ENCODE results near the gene SCARF2. TPM values are rescaled to one million over a fixed set of nuclear protein-coding genes. Genes with fewer than 3 reads are reported as not detected.

SCARF2 gene
- total and polyA plus RNA-seq, 2 donors from 2014 or later, result 5.0 to 12.3 TPM

- Histone ChIP-seq H3K27ac (ENCODE audit: low read depth in 2 of 2, low read length in 2 of 2) (no peak overlapping the region), H3K9me3 (ENCODE audit: control insufficient read depth in 2 of 3, insufficient read depth in 1 of 3, low read length in 3 of 3) (no peaks in the 10 kb centered on the region), H3K36me3 (ENCODE audit: control insufficient read depth in 2 of 3, insufficient read depth in 3 of 3, low read length in 3 of 3) (peaks cover 3 to 15% (median 13%) of the 10 kb centered on the region in 3 donors), H3K27me3 (ENCODE audit: control insufficient read depth, insufficient read depth, low read length) (no peaks in the 10 kb centered on the region), H3K4me1 (ENCODE audit: control insufficient read depth in 2 of 3, insufficient read depth in 2 of 3, low read depth in 1 of 3, low read length in 3 of 3) (no peaks in the 10 kb centered on the region), H3K9ac (ENCODE audit: low read length in 3 of 3) (no peak overlapping the region), H3K4me3 (ENCODE audit: low read length in 3 of 3) (no peak overlapping the region)
- intact Hi-C loops (cut with DNase I), result no loop called here
- FAIRE-seq (no peak), DNase-seq (peak in 2 of 5 donors; percentile 6 to 41)
- TF ChIP-seq CTCF (IDR thresholded peaks at IDR 0.05; ENCODE audit: borderline replicate concordance, extremely low read depth, insufficient read depth), result no peak
These were observed 31.7 kb upstream of the SCARF2 start for GRCh38 chr22:20469110-20469868.

DNA sequence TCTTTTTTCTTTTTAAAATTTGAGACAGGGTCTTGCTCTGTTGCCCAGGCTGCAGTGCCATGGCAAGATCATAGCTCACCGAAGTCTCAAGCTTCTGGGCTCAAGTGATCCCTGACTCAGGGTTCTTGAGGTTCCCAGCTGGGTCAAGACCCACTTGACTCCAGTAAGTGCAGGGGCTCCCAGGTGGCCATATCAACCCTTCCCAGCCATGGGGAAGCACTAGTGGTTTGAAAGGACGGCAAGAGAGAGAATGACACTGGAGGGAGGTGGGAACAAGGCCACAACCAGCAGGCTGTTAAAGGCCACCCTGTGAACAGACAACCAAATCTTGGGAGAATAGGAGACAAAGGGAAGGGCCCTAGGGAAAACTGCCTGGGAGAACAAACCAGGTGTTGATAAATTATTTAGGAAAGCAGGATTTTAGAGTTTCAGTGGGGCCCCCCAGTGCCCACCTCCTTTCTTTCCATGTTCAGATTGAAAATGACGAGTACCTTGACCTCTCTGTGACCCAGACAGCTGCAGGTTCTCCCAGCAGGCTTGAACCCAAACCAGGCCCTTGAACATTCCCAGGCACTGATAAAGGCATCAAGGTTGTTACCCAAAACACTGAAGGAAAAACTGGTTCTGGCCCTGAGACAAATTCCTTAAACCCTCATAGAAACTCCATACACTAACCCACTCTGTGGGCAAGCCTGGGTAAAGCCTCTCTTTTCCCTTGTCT, 29.2 kb upstream of the SCARF2 start:
- FAIRE-seq, result no peak

DNA sequence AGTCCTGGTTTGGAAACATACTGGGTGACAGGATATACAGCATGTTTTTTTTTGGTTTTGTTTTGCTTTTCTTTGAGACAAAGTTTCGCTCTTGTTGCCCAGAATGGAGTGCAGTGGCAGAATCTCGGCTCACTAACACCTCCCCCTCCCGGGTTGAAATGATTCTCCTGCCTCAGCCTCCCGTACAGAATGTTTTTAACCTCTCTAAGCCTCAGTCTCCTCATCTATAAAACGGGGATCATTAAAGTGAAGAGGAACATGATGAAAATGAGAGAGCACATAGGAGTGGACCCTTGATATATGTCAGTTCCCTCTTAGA, 28.1 kb upstream of the SCARF2 start:
- intact Hi-C loops (cut with DNase I), result no loop called here
- FAIRE-seq (no peak), DNase-seq (no peak)
- no peaks in the 10 kb centered on the region for H3K27me3 ChIP-seq (ENCODE audit: control insufficient read depth, insufficient read depth, low read length)
- no peaks in the 10 kb centered on the region for H3K9me3 ChIP-seq (ENCODE audit: control insufficient read depth in 2 of 3, insufficient read depth in 1 of 3, low read length in 3 of 3)
- no peak for TF ChIP-seq CTCF (IDR thresholded peaks at IDR 0.05; ENCODE audit: borderline replicate concordance, extremely low read depth, insufficient read depth)
- H3K9ac ChIP-seq (ENCODE audit: low read length in 3 of 3), result no peak overlapping the region
- peaks cover 0 to 2% (median 0%) of the 10 kb centered on the region in 3 donors for H3K4me1 ChIP-seq (ENCODE audit: control insufficient read depth in 2 of 3, insufficient read depth in 2 of 3, low read depth in 1 of 3, low read length in 3 of 3)
- no peak overlapping the region for H3K27ac ChIP-seq (ENCODE audit: low read depth in 2 of 2, low read length in 2 of 2)
- peaks cover 2 to 10% (median 9%) of the 10 kb centered on the region in 3 donors for H3K36me3 ChIP-seq (ENCODE audit: control insufficient read depth in 2 of 3, insufficient read depth in 3 of 3, low read length in 3 of 3)
- H3K4me3 ChIP-seq (ENCODE audit: low read length in 3 of 3), result no peak overlapping the region

More for the DNA sequence above, 29.2 kb upstream of the SCARF2 start:
- H3K4me1 ChIP-seq (ENCODE audit: control insufficient read depth in 2 of 3, insufficient read depth in 2 of 3, low read depth in 1 of 3, low read length in 3 of 3), result peaks cover 0 to 2% (median 0%) of the 10 kb centered on the region in 3 donors
- no peaks in the 10 kb centered on the region for H3K9me3 ChIP-seq (ENCODE audit: control insufficient read depth in 2 of 3, insufficient read depth in 1 of 3, low read length in 3 of 3)
- peak in 1 of 5 donors; percentile 17 for DNase-seq
- no peak overlapping the region for H3K27ac ChIP-seq (ENCODE audit: low read depth in 2 of 2, low read length in 2 of 2)
- no peak for TF ChIP-seq CTCF (IDR thresholded peaks at IDR 0.05; ENCODE audit: borderline replicate concordance, extremely low read depth, insufficient read depth)
- H3K36me3 ChIP-seq (ENCODE audit: control insufficient read depth in 2 of 3, insufficient read depth in 3 of 3, low read length in 3 of 3), result peaks cover 3 to 16% (median 15%) of the 10 kb centered on the region in 3 donors
- intact Hi-C loops (cut with DNase I), result no loop called here
- H3K27me3 ChIP-seq (ENCODE audit: control insufficient read depth, insufficient read depth, low read length), result no peaks in the 10 kb centered on the region
- H3K9ac ChIP-seq (ENCODE audit: low read length in 3 of 3), result no peak overlapping the region
- no peak overlapping the region for H3K4me3 ChIP-seq (ENCODE audit: low read length in 3 of 3)

Data from kidney (tissue), 14 donors.